Measurements from ENCODE around the gene CACNA2D1.
"Not testable (repeated sequence)": the region's sequence is repeated elsewhere in the genome, so short reads cannot be mapped to it uniquely, and the experiment has no call there.

CACNA2D1 gene

GRCh38 chr7:82021036-82021435, 422.5 kb downstream of the CACNA2D1 start:
- DNase-seq = no peak

DNA sequence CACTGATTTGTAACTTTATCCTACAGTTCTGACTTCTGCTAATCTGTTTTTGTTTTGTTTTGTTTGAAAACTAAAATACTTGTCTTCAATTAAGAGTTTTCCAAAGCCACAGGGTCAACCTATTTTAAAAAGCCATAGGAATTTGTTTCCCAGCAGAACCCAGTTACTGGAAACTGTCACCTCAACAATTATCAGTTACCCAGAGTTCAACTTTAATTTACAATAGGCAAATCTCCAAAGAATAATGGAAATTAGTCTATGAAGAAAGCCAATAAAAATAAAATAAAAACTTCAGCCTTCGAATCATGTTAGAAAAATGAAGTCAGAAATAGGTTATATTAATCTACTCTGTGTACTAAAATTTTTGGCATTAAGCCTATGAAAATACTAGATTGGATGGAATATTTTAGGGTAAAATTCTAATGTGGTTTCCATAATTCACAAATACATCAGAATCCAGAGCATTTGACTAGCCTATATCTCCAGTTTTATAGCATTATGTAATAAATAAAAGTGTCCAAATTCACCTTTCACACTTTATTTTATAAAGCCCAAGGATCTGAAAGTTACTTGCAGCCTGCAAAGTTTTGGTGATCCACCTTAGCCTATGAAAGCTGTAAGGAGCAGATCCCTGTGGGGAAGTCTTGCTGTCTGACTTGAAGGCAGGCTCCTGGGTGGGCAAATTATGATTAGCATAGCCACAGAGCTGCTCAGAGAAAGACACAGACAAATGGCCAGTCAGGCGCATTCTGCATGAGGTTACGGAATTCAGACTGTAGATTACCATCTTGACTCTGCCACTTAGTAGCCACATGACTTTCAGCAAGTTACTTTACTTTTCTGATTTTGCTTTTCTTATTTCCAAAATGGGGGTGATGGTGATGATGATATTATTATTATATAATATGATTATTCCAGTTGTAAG, 423.8 kb downstream of the CACNA2D1 start:
- no peak for DNase-seq

DNA sequence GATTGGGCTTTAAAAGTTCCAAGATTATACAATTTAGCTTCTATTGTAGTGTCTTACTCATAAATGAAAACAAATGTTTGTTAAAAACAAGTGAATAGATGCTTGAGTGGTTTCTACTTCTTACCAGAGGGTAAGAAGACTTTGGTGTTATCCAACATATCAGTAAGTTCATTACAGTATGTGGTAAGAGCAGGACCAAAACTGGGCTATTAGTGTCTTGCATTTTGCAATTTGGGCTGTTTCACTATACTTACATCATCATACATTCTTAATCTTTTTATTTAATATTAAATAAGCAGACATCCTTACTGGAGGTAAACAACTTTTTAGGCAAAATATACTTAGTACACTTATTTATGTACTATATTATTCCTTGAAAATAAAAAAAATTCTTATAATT, 425.4 kb downstream of the CACNA2D1 start:
- no peak for DNase-seq

- no peak for DNase-seq
These were observed 426.1 kb downstream of the CACNA2D1 start for GRCh38 chr7:82017334-82017943.

DNA sequence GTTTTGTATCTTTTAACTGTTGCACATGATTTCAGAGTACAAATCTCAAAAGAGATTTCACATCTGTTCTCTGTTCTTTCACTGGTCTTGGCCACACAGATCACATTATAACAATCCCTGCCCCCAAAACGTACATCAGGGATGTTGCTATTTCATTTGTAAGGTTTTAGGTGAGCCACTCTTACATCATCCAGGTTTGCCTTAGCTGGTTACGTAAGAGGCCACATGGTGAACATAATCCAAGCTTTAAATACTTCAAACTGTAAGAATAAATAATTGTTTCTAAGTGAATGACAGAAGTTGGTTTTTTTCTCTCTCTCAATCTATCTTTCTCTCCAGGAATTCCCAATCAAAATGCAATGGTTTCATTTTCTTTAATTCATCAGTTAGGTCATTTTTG, 427.8 kb downstream of the CACNA2D1 start:
- no peak for DNase-seq

- DNase-seq = not testable (repeated sequence)
These were observed 429.0 kb downstream of the CACNA2D1 start for GRCh38 chr7:82014574-82014973.

GRCh38 chr7:82012453-82012852, 431.1 kb downstream of the CACNA2D1 start:
- no peak for DNase-seq

GRCh38 chr7:82010416-82010815, 433.2 kb downstream of the CACNA2D1 start:
- DNase-seq = no peak

GRCh38 chr7:82007315-82007714, 436.3 kb downstream of the CACNA2D1 start:
- no peak for DNase-seq

DNA sequence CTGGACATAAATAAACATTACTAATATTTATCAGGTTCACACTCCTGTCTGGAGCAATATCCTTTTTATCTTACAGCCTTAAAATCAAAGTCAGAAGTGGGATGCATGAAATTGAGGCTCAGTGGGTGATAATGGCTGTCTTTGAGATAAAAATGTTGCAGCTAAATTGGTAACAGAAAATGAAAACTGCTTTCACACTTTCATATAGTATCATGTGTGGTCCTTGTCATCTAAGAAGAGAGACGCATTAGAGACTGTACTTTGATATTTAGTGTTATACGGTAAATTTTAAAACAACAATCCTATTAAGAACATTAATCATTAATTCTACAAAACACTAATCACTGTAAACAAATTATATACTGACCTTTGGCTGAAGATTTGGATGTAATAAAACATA, 438.5 kb downstream of the CACNA2D1 start:
- DNase-seq = no peak

DNA sequence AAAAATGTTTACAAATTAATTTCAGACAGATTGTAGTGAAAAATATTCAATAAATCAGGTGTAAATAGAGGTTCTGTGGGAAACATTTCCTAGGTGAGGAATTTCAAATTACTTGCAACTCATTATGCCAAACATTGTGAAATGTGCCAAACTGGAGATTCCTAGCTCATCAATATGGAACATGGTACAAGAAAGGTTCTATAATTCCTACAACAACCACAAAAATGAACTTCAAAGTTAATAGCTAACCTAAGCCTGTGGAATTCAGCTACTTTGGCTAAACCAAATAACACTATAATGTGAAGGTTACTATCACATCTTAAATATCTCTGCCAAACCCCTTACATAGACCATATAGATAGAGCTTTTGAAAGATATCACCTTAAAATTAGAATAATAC, 450.4 kb downstream of the CACNA2D1 start:
- no peak for DNase-seq

DNA sequence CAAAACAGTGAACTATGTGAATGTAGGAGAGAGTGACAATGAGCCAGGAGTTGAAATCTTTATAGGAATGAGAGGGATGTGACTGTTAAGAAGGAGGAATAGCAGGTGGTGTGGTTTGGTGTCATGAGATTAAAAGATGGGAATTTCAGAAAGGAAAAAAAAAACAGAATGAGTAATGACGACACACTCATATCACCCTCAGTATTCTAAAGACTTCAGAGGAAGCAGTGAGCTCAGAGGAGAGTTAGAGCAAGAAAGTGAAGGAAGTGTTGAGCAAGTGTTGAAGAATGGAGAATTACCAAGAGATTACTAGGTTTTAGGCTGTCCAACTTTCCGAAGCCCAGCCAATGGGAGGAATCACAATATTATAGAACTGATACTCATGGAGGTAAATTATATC, 453.2 kb downstream of the CACNA2D1 start:
- DNase-seq = no peak

- no peak for DNase-seq
These were observed 456.7 kb downstream of the CACNA2D1 start for GRCh38 chr7:81986723-81987470.

GRCh38 chr7:81983406-81983805, 460.2 kb downstream of the CACNA2D1 start:
- no peak for DNase-seq

DNA sequence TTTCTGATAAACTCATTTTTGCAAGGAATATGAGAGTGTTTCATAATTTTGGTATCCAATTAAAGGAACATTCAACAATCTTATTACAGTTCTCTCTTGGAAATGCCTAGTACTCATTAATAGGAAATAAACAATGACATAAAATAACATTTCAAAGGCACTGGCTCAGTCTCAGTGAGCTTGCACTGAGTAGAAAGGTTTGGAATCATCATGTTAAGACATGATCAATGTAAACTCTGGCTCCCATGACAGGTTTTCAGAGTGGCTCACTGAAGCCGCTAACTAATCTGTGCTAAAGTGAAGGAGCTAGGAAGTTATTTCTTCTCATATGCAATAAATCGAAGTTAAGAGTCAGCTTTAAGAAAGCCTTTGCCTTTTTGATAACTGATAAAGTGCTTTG, 470.5 kb downstream of the CACNA2D1 start:
- DNase-seq = no peak

DNA sequence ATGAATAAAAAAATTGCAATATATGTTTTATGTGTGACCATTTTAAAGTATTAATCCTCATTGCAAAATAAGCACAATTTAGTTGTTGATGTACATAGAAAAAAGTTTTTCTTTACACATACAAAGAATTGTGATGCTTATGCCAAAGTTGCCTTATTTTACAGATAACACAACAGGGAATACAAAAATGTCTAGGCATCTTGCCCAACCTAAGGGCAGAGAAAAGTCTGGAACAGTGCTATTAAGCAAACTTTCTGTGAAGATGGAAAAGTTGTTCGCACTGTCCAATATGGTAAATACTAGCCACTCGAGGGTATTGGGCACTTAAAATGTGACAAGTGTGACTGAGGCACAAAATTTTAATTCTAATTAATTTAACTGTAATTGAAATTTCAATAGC, 483.6 kb downstream of the CACNA2D1 start:
- DNase-seq = no peak

DNA sequence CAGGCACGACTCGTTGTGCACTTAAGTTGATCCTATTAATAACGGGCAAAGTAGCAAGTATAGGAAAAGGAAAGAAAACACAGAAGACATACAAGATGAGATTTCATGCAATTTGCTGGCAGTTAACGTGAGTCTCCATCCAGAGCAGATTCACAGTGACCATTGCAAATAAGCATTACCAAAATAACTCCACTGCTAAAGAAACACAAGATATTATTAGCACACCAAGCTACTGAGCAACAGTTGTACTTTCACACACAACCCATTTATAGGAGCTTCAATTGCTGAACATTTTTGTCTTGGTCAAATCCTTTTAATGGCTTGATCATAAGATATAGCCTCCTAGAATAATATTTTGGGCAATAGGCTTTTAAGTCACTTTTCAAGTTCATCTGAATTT, 486.1 kb downstream of the CACNA2D1 start:
- DNase-seq = no peak

DNA sequence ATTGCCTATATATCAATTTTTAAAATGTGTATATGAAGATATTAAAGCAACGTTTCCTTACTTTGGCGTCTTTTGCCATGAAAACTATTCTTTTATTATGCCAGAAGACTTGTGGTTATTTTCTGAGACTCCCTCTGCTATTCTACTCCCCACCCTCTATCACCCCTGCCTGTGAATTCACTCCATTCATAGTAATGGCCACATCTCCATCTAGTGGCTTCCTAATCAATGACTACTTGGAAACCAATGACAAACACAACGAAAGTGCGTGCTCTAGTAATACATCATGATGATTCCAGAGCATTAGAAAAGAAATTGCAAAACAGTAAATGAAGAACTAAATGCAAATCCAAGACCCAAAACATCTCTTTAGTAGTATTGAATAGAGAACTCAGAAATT, 487.1 kb downstream of the CACNA2D1 start:
- no peak for DNase-seq

- DNase-seq = no peak
These were observed 494.3 kb downstream of the CACNA2D1 start for GRCh38 chr7:81949306-81949705.

GRCh38 chr7:81944058-81944457, 499.5 kb downstream of the CACNA2D1 start:
- DNase-seq = no peak

DNA sequence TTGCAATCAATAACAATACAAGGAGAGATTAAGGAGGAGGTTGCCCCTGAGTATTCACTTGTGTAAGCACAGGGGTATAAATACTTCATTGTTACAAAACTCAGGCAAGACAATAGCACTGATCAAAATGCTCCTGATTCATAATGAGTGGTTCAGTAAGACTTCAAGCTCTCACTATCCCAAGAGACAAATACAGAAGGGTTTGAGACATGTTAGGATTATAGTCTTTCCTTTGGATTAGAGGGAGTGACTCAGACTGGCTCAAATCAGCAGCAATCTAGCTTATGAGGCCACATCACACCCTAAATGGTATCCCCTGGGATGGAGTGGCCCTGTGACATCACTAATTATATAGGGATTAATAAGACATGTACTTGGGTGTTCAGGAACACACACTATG, 506.5 kb downstream of the CACNA2D1 start:
- no peak for DNase-seq

DNA sequence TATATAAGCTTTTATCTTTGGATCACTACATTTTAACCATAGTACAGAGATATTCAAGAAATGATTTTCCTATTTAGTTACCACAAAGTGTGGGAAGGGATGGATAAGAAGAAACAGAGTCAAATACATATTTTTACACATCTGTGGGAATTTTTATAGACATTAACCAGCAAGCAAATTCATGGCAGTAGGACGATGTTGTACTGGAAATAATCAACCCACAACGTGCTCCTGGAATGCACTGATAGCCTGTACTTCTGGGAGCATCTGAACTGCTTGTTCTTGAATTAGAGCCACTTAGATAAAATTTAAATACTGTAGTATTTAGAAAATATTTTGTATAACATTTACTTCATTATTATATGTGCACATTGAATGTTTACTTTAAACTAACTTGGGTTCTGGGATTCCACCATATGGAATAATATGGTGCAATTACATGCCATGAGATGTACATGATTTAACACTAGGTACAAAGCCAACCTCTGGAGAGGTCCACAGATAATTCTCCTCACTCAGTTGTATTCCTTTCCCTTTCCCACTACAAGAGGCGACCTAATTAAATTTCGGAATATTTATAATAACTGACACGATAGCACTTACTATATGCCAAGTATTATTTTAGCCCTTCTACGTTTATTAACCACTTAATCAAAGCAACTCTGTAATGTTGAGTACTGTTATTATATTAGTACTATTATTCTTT, 508.8 kb downstream of the CACNA2D1 start:
- DNase-seq = no peak

- no peak for DNase-seq
These were observed 510.6 kb downstream of the CACNA2D1 start for GRCh38 chr7:81932936-81933335.

Measured in NCI-H1048 (cell line).